Thyroid gland (tissue), 4 donors: ENCODE data around the gene DAB1.

ENCODE experiments used
- POLR2A ChIP-seq, 2 donors: fragments of 450-650 bp; IDR thresholded peaks; one replicate each; pipeline ENCODE4 v1.6.1; 2017; ENCODE audit warnings: antibody characterized with exemption in 2 of 2, mild to moderate bottlenecking in 2 of 2, moderate library complexity in 1 of 2
- TF ChIP-seq, protein P1 (sequence below), 6 experiments: fragments of 200-600 bp in 3 of 6; fragments of 450-650 bp in 3 of 6; sonication (generic) in 3 of 6; IDR thresholded peaks; one replicate each; pipeline ENCODE4 v1.5.1; 2016 to 2019; ENCODE audit warnings: antibody characterized with exemption in 6 of 6, mild to moderate bottlenecking in 2 of 6, inconsistent platforms in 1 of 6, moderate library complexity in 1 of 6

DNA sequence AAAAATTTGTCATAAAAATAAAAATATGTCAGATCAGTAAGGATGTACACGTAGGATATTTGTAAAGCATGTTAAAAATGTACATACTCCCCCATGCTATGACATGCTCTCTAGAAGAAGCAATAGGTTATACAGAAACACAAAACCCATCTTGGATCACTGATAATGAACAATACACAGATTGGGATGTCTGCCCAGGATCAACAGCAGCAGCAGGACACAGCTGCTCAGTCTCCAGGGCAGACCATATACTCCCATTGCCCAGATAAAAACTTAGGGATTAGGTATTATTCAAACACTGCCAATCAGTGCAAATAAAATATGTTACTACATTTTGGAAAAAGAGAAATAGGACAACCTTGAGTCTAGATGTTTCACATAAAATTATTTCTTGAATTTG lies 39.0 kb downstream of the DAB1 start:
- TF ChIP-seq, protein P1, sequence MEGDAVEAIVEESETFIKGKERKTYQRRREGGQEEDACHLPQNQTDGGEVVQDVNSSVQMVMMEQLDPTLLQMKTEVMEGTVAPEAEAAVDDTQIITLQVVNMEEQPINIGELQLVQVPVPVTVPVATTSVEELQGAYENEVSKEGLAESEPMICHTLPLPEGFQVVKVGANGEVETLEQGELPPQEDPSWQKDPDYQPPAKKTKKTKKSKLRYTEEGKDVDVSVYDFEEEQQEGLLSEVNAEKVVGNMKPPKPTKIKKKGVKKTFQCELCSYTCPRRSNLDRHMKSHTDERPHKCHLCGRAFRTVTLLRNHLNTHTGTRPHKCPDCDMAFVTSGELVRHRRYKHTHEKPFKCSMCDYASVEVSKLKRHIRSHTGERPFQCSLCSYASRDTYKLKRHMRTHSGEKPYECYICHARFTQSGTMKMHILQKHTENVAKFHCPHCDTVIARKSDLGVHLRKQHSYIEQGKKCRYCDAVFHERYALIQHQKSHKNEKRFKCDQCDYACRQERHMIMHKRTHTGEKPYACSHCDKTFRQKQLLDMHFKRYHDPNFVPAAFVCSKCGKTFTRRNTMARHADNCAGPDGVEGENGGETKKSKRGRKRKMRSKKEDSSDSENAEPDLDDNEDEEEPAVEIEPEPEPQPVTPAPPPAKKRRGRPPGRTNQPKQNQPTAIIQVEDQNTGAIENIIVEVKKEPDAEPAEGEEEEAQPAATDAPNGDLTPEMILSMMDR (IDR thresholded peaks at IDR 0.05) = no peak
- TF ChIP-seq POLR2A (IDR thresholded peaks at IDR 0.05) = no peak
